Left colon (tissue), 2 donors: Measurements from ENCODE around the gene RBM15. TPM values are rescaled to one million over a fixed set of nuclear protein-coding genes. Genes with fewer than 3 reads are reported as not detected.

Experiments
- ATAC-seq: fragments of 200-7000 bp; cut with Tn5 transposase; one replicate; pipeline ENCODE4 v1.9.1; 2020; ENCODE audit warnings: mild to moderate bottlenecking, moderate library complexity
- DNase-seq, 2 donors: peaks; one replicate each; pipeline ENCODE4 v3.0.0-alpha.2; 2020
- intact Hi-C, 2 donors: fragments of 100-400 bp; cut with DNase I in 1 of 2; cut with micrococcal nuclease in 1 of 2; formaldehyde crosslinking; loops; one replicate each; pipeline versions ENCODE4 v1.11.2 to v1.14.0; 2022; cut with DNase I, micrococcal nuclease
- total RNA-seq, 2 donors: library from RNA; stranded (reverse); fragmentation: NEBNext Ultra II Directional; extraction: Animal tissue kit (Norgen Biotek cat#: 25700); gene quantifications; one replicate each; pipeline ENCODE4 v1.2.1, GENCODE V29; 2021
- donor health status: DM: no; HTN: no; CAD: no.
- donor health status: DM: yes; HTN: yes; CAD: no.

RBM15 gene
- total RNA-seq, 2 donors from 2014 or later, result 23.5 to 27.0 TPM

DNA sequence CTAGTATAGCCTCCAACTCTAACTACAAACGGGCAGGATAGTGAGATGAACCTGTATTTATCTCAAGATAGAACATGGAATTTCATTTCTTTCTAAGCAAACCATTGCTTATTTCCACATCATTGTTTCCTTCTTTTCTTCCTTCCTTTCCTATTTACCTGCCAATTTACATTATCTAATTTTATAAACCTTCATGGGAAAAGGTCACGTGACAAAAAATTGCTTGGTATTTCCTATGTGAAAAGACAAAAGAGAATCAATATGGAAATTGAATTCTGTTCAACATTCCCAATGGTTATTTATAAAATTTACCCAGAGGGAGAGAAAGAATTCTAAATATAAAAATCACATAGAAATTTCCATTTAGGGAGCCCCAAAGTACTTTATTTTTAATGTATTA is 22.4 kb upstream of the RBM15 start:
- DNase-seq, result no peak
- ATAC-seq, result no peak
- intact Hi-C loops, result loop anchor here in 1 of 2 donors (10.0 kb wide), 1 partner anchor 148 kb away; no protein-coding TSS in a partner anchor

DNA sequence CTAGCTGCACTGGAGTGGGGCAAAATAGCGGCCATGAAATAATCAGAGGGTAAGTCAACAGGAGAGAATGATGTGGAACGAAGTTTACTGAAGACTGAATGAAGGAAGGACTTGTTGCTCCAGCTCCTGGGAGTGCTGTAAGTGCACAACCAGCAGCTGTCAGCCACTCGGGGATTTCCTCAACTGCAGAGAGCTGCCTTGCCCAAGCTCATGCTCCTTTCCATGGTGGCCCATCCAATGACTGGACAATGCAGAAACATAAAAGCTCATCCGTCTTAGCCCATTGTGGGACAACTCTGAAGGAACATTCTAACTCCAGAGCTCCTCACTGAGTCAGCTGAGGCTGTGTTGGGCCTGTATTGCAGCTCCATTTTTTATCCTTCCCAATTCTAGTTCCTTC is 21.1 kb upstream of the RBM15 start:
- intact Hi-C loops, result loop anchor here in 1 of 2 donors (10.0 kb wide), 1 partner anchor 147 kb away; no protein-coding TSS in a partner anchor
- no peak for DNase-seq

DNA sequence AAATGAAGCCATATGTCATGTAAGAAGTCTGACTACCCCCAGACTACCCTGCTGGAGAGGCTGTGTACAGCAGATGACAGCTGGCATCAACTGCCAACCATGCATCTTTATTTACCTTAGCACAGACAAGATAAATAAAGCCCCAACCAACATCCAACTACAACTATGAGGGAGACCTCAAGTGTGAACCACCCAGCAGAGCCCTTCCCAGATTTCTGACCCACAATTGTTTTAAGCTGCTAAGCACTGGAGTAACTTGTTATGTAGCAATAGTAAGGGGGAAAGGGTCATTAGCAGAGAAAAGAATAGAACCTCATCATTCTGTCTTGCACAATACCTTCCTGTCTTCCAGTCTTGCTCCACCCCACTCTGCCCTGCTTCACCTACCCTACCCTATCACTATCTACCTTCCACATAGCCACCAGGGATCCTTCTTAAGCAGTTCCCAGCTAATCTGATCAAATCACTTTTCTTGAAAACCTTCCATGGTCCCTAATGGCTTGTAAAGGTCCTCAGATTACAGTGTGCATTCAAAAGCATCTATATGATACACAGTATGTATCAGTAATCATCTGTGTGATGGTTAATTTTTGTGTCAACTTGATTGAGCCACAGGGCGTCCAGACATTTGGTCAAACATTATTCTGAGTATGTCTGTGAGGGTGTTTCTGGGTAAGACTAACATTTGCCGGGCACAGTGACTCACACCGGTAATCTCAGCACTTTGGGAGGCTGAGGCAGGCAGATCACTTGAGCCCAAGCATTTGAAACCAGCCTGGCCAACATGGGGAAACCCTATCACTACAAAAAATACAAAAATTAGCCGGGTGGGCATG is 19.6 kb upstream of the RBM15 start:
- peak; percentile 21 for ATAC-seq
- no peak for DNase-seq
- intact Hi-C loops, result loop anchor here in 1 of 2 donors (10.0 kb wide), 1 partner anchor 145 kb away; no protein-coding TSS in a partner anchor

More for the DNA sequence above, 21.1 kb upstream of the RBM15 start:
- no peak for ATAC-seq

DNA sequence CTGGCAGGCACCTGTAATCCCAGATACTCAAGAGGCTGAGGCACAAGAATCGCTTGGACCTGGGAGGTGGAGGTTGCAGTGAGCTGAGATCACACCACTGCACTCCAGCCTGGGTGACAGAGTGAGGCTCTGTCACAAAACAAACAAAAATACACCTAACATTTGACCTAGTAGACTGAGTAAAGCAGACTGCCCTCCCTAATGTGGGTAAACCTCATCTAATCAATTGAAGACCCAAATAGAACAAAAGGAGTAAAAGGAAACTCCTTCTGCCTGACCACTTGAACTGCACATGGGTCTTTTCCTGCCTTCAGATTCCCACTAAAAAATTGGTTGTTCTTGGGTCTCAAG is 19.0 kb upstream of the RBM15 start:
- peak; percentile 43 for ATAC-seq
- intact Hi-C loops, result no loop called here
- DNase-seq, result no peak

DNA sequence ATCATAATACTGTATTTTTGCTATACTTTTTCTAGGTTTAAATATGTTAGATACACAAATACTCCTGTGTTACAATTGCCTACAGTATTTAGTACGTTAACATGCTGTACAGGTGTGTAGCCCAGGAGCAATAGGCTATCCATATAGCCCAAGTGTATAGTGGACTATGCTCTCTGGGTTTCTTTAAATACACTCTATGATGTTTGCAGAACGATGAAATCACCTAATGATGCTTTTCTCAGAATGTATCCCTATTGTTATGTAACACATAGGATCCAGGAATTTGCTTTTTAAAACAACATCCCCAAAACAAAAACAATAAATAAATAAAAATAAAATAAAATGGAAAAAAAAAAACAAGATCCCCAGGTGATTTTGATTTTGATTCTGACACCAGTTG is 18.1 kb upstream of the RBM15 start:
- DNase-seq (no peak), ATAC-seq (peak; percentile 95)
- intact Hi-C loops, result no loop called here

GRCh38 chr1:110321846-110322245 is 17.3 kb upstream of the RBM15 start:
- intact Hi-C loops, result no loop called here
- DNase-seq, result no peak

DNA sequence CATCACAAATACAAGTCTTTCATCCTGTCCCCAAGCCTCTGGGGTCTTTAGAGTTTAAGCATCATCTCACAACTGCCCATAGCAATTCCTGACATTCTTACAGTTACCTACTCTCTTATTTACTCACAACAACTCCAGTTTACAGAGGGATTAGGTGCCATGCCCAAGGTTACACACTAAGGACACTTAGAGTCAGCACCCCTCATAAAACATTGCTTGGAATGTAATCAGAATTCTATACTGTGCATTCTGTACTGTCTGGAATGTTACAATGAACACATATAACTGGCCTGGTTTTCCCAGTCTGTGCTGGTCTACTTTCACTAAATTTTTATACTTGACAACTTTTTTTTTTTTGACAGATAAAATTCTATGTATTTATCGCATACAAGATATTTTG is 14.5 kb upstream of the RBM15 start:
- DNase-seq, result no peak
- no peak for ATAC-seq
- intact Hi-C loops, result no loop called here

More at GRCh38 chr1:110321846-110322245, 17.3 kb upstream of the RBM15 start:
- no peak for ATAC-seq

DNA sequence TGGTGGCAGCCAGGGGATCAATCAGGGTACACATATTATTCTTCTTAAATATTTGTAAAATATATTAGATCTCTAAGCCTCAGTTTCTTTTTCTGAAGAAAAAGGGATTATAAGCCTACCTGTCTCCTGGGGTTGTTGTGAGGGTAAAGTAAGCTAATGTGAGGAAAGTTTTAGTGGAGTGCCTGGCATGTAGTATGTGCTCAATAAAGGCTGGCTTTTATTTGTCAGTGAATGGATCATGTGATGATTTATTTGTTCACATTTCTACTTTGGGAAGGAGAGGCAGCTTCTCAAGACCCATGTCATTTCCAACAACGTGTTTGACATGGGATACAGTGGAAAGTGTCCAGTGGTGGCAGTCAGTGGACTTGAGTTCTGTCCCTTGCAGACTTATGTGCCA is 12.4 kb upstream of the RBM15 start:
- ATAC-seq (no peak), DNase-seq (no peak)
- intact Hi-C loops, result no loop called here

DNA sequence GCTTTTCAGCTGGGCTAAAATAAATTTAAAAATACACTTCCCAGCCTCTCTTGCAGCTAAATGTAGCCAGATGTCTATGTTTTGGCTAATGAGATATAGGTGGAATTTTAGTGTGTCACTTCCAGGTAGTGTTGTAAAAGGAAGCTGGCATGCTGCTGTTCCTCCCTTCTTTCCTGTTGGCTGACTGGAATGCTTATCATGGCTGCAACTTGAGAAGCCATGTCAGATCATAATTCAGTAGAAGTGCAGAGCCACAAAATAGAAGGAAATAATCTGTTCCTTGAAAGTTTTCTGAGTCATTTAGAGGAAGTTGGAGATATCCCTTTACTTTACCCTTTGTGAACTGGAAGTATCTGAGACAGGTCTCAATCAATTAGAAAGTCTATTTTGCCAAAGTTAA is 10.9 kb upstream of the RBM15 start:
- ATAC-seq (peak; percentile 55), DNase-seq (no peak)
- intact Hi-C loops, result no loop called here

DNA sequence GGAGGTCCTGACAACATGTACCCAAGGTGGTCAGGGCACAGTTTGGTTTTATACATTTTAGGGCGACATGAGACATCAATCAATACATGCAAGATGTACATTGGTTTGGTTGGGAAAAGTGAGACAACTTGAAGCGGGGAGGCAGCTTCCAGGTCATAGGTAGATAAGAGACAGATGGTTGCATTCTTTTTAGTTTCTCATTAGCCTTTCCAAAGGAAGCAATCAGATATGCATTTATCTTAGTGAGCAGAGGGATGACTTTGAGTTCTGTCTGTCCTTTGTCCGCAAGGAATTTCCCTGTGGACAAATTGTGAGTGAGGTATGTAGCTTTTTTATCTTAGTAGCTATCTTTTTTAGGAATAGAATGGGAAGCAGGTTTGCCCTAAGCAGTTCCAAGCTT is 10.5 kb upstream of the RBM15 start:
- no peak for DNase-seq
- intact Hi-C loops, result no loop called here
- no peak for ATAC-seq

DNA sequence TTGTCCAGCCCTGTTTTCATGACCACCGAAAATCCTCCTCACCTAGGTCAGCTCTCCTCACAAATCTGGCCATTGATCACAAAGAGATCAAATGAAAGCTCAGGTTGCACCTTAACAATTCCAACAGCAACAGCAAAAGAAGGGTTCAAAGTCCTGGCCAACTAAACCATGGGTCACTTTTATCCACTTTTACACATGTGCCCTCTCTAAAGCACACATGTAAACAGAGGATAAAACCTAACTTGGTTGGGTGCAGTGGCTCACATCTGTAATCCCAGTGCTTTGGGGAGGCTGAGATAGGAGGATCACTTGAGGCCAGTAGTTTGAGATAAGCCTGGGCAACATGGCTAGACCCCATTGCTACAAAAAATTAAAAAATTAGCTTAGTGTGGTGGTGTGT is 3.9 kb upstream of the RBM15 start:
- no peak for ATAC-seq
- intact Hi-C loops, result no loop called here
- no peak for DNase-seq

GRCh38 chr1:110336300-110337039 is 2.7 kb upstream of the RBM15 start:
- intact Hi-C loops, result no loop called here
- no peak for ATAC-seq
- DNase-seq, result peak in 1 of 2 donors; percentile 37

- DNase-seq (peak; percentile 52 to 79), ATAC-seq (peak; percentile 14)
- intact Hi-C loops, result no loop called here
These were observed 1.4 kb upstream of the RBM15 start for GRCh38 chr1:110337704-110338308.

GRCh38 chr1:110338309-110338885 is 780 bp upstream of the RBM15 start:
- intact Hi-C loops, result no loop called here
- DNase-seq (peak; percentile 91 to 96), ATAC-seq (peak; percentile 79)

- no peak for ATAC-seq
- DNase-seq, result peak in 1 of 2 donors; percentile 72
- intact Hi-C loops, result no loop called here
These were observed 430 bp downstream of the RBM15 start for GRCh38 chr1:110339407-110340206.

DNA sequence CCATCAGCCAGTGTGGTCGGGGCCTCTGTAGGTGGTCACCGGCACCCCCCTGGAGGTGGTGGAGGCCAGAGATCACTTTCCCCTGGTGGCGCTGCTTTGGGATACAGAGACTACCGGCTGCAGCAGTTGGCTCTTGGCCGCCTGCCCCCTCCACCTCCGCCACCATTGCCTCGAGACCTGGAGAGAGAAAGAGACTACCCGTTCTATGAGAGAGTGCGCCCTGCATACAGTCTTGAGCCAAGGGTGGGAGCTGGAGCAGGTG is 961 bp downstream of the RBM15 start:
- peak in 1 of 2 donors; percentile 46 for DNase-seq
- no peak for ATAC-seq
- intact Hi-C loops, result no loop called here

- DNase-seq (no peak), ATAC-seq (no peak)
- intact Hi-C loops, result no loop called here
These were observed 2.1 kb downstream of the RBM15 start for GRCh38 chr1:110341146-110341871.

DNA sequence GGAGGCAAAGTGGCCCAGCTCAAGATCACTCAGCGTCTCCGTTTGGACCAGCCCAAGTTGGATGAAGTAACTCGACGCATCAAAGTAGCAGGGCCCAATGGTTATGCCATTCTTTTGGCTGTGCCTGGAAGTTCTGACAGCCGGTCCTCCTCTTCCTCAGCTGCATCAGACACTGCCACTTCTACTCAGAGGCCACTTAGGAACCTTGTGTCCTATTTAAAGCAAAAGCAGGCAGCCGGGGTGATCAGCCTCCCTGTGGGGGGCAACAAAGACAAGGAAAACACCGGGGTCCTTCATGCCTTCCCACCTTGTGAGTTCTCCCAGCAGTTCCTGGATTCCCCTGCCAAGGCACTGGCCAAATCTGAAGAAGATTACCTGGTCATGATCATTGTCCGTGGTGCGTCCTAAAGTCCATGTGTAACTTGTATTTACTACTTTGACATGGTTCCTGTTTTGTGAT is 2.7 kb downstream of the RBM15 start:
- intact Hi-C loops, result no loop called here
- DNase-seq (no peak), ATAC-seq (no peak)
